Effector memory CD4-positive, alpha-beta T cell (primary cell): ENCODE results near the gene KCTD17.

ENCODE experiments used
- DNase-seq, 3 donors: peaks; one replicate each; pipeline ENCODE4 v3.0.0-alpha.2; 2020
- H3K27ac ChIP-seq: 2 replicates; pipeline ENCODE4 v1.7.0; 2013; ENCODE audit warnings: mild to moderate bottlenecking, low read length, moderate library complexity; ENCODE audit not compliant: insufficient read depth, poor library complexity, severe bottlenecking
- H3K27me3 ChIP-seq: replicated peaks from 2 replicates; pipeline ENCODE4 v1.7.0; 2013; ENCODE audit warnings: mild to moderate bottlenecking, low read length; ENCODE audit not compliant: insufficient read depth, control insufficient read depth, poor library complexity, severe bottlenecking
- H3K36me3 ChIP-seq: 2 replicates; pipeline ENCODE4 v1.7.0; 2013; ENCODE audit warnings: mild to moderate bottlenecking, low read length, moderate library complexity; ENCODE audit not compliant: control insufficient read depth, insufficient read depth
- H3K4me1 ChIP-seq: 2 replicates; pipeline ENCODE4 v1.7.0; 2013; ENCODE audit warnings: low read length, mild to moderate bottlenecking; ENCODE audit not compliant: control insufficient read depth, insufficient read depth, poor library complexity, severe bottlenecking
- H3K4me3 ChIP-seq: 2 replicates; pipeline ENCODE4 v1.7.0; 2013; ENCODE audit warnings: low read length, low read depth, mild to moderate bottlenecking; ENCODE audit not compliant: insufficient read depth, poor library complexity, severe bottlenecking
- H3K9me3 ChIP-seq: 2 replicates; pipeline ENCODE4 v1.7.0; 2013; ENCODE audit warnings: mild to moderate bottlenecking, low read length, moderate library complexity; ENCODE audit not compliant: control insufficient read depth

Gene KCTD17

DNA sequence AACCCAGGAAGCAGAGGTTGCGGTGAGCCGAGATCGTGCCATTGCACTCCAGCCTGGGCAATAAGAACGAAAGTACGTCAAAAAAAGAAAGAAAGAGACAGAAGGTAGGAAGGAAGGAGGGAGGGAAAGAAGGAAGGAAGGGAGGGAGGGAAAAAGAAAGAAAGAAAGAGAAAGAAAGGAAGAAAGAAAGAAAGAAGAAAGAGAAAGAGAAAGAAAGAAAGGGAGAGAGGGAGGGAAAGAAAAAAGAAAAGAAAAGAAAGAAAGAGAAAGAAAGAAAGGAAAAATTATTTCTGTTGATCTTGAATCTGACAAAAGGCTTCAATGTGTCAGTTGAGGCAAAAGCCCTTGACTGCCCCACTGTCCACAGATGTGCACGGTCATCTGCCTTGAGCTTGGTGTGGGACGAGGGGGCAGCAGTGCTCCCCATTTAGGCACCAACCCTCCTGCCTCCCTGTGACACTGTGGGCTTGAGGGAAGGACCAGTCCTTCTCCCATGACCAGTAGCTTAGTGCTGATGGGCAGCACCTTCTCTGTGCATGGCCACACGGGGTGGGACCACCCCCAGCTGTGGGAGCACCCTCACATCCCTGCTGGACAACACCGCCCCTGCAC, 24.4 kb downstream of the KCTD17 start:
- Histone ChIP-seq H3K27ac (no peak overlapping the region), H3K27me3 (peaks cover 1% of the 10 kb centered on the region), H3K4me3 (no peak overlapping the region), H3K9me3 (no peaks in the 10 kb centered on the region), H3K4me1 (peaks cover 33% of the 10 kb centered on the region), H3K36me3 (no peaks in the 10 kb centered on the region)
- DNase-seq: no peak

DNA sequence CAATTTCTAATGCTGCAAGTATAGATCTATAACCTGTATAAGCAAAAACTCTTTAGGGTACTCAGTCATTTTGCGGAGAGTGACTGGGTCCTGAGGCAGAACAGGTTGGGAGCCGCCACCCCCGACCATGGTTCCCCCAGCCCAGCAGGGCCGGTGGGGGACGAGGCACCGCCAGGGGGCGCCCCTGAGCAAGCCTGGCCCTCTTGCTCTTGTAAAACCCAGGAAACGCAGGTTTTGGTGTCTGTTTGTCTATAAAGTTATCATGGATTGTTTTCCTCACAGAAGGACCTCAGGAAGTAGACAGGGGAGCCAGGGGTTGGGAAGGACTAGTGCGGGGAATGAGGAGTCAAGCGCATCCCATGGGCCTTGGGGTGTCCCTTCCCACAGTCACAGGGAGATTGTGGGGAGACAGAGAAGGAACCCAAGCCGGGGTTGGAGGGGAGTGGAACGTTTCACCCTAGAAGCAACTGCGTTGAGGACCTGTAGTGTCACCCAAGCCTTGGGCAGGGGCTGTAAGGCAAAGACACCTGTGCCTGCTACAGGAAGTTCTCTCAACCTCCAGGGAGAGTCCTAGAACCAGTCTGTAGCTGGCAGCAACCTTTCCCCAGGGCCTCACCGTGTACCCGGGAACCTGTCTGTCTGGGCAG, 26.4 kb downstream of the KCTD17 start:
- no peaks in the 10 kb centered on the region for H3K27me3 ChIP-seq
- peak; percentile 64 to 74 (median 68) for DNase-seq

DNA sequence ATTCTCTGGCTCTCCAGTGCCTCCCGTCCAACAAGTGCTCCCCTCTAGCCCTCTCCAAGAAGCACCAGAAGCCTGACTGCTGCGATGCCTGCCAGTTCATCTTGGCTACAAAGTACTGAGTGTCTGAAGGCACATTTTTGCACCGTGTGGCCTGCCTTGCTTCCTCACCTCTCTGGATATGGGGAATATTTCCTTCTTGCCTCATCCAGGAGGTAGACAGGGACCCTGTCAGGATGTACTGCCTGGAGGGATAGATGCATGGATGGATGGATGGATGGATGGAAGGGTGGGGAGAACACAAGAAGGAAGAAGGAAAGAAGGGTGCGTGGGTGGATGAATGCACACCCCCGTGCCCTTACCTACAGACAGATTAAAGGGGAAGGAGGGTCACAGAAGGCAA, 27.6 kb downstream of the KCTD17 start:
- peak overlapping the region; percentile 9 for H3K4me3 ChIP-seq
- peaks cover 37% of the 10 kb centered on the region for H3K4me1 ChIP-seq
- no peaks in the 10 kb centered on the region for H3K27me3 ChIP-seq
- H3K27ac ChIP-seq: peak overlapping the region; percentile 78
- DNase-seq: no peak
- H3K9me3 ChIP-seq: no peaks in the 10 kb centered on the region
- H3K36me3 ChIP-seq: no peaks in the 10 kb centered on the region

More for the DNA sequence above, 26.4 kb downstream of the KCTD17 start:
- Histone ChIP-seq H3K9me3 (no peaks in the 10 kb centered on the region), H3K36me3 (no peaks in the 10 kb centered on the region), H3K4me3 (no peak overlapping the region), H3K4me1 (peaks cover 37% of the 10 kb centered on the region), H3K27ac (peak overlapping the region; percentile 78)

DNA sequence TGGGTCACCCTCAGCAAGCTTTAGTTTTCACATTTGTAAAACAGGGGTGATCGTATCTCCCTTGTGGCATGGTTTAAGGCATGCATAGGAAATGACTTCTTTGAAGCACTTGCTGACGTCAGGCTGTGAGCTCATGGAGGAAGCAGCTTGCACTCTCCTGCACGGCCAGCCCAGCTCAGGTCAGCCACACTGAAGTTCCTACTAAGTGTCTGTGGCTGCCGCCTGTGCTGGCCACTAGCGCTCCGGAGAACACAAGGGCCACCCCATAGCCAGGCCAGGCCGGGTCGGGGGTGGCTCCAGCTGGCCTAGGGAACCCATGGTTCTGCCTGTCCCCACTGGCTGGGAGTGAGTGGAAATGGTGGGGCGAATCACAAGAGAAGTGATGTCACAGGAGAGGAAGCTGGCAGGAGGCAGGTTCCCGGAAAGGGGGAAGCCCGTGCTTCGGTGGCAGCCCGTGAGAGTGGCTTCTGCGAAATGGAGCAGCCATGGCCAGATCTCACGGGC, 28.2 kb downstream of the KCTD17 start:
- peaks cover 37% of the 10 kb centered on the region for H3K4me1 ChIP-seq
- no peaks in the 10 kb centered on the region for H3K27me3 ChIP-seq
- no peaks in the 10 kb centered on the region for H3K36me3 ChIP-seq
- H3K27ac ChIP-seq: peak overlapping the region; percentile 78
- H3K9me3 ChIP-seq: no peaks in the 10 kb centered on the region
- DNase-seq: peak; percentile 71 to 79 (median 77)
- no peak overlapping the region for H3K4me3 ChIP-seq

DNA sequence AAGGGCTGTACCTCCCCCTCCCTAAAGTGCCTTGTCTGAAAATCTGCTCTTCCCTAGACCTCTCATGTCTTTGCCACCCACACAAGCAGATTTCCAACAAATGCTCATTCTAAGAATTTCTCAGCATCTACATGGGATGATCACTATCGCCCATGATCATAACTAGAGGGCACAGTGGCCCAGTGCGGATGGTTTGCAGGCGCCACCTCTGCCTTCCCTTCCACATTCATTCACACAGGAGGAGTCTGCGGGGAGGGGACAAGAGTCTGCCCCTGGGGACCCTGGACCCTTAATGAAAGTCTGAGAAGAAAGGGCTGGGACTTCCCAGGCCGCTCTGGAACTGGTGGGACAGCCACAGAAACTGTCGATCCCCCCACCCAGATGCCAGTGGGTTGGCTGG, 28.9 kb downstream of the KCTD17 start:
- no peaks in the 10 kb centered on the region for H3K27me3 ChIP-seq
- H3K36me3 ChIP-seq: no peaks in the 10 kb centered on the region
- no peak overlapping the region for H3K4me3 ChIP-seq
- H3K4me1 ChIP-seq: peaks cover 37% of the 10 kb centered on the region
- no peaks in the 10 kb centered on the region for H3K9me3 ChIP-seq
- no peak for DNase-seq
- peak overlapping the region; percentile 78 for H3K27ac ChIP-seq

DNA sequence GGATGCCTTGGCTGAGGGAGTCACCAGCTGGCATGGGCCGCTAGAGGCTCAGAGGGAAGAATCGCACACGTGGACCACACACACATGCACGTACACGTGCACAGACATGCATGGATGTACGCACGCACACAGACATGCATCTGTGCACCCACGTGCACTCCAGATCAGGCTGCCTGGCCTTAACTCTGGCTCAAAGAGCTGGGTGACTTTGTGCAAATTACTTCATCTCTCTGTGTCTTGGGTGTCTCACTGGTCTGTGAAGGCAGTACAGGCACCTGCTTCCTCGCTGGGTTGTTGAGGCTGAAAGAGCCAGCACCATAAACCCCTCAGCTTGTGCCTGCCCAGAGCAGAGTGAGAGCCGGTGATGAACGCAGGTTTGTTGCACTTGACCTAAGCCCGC, 29.3 kb downstream of the KCTD17 start:
- Histone ChIP-seq H3K9me3 (no peaks in the 10 kb centered on the region), H3K4me3 (no peak overlapping the region), H3K27me3 (no peaks in the 10 kb centered on the region), H3K36me3 (no peaks in the 10 kb centered on the region), H3K4me1 (peaks cover 37% of the 10 kb centered on the region), H3K27ac (peak overlapping the region; percentile 78)
- no peak for DNase-seq

DNA sequence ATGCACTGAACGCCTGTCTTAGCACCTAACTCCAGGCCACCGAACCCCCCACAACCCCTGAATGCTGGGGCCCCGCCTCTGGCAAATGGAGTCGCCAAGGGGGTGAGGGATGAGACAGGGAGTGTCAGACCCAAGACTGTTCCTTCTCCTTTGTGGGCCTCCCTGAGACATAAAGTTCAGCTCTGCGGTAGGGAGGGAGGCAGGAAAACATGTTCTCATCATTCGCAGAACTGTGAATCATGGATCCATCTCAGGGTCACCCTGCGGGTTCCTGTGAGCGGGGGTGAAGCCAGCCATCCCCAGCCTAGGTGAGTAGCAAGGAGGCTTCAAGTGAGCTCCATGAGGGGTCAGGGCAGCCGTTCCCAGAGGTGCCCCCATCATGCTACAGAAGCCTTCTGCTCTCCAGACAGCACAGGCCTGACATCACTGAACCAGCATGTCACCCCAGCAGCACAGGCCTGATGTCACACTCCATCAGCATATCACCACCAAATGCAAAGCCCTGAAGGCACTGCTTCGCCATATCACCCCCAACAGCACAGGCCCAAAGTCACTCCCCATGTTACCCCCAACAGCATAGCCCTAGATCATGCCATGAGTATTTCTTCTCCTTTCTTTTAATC, 30.8 kb downstream of the KCTD17 start:
- Histone ChIP-seq H3K27me3 (no peaks in the 10 kb centered on the region), H3K4me3 (no peak overlapping the region), H3K4me1 (peaks cover 37% of the 10 kb centered on the region), H3K36me3 (no peaks in the 10 kb centered on the region), H3K9me3 (no peaks in the 10 kb centered on the region), H3K27ac (no peak overlapping the region)
- no peak for DNase-seq

DNA sequence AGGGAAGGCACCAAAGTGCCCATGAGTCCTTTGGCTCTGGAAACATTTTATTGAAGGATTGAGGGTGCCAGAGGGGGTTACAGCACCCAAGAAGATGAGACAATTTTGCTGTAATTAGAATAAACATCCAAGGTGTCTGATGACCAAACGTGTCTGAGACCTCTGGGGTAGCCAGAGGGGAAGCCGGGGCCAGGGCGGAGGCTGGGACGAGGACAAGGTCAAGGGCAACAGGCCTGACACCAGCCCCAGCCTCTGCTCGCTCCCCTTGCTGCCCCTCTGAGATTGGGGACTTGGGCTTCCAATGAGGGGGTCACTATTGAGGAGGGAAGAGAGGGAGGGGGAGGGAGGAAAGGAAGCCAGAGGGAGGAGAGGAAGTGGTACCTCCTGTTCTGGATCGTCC, 32.4 kb downstream of the KCTD17 start:
- no peaks in the 10 kb centered on the region for H3K9me3 ChIP-seq
- H3K36me3 ChIP-seq: no peaks in the 10 kb centered on the region
- H3K27me3 ChIP-seq: no peaks in the 10 kb centered on the region

DNA sequence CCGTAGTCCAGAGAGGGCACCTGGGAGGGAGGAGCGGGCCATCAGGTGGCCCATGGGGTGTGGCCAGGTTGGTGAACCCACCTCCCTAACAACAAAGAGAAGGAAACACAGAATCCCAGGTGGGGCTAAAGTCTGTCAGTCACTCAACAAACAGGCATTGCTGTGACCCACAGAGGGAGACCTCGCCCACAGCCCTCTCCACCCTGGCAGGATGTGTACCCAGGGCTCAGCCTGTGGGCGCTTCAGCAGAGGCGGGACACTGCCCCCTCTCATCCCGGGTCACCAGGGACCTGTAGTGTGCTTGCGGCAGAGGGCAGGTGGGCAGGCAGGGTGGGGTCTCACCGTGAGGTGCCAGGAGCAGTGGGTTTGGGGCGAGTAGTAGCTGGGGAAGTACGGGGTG, 32.8 kb downstream of the KCTD17 start:
- no peak overlapping the region for H3K27ac ChIP-seq
- no peaks in the 10 kb centered on the region for H3K27me3 ChIP-seq
- no peak for DNase-seq
- H3K9me3 ChIP-seq: no peaks in the 10 kb centered on the region
- peaks cover 18% of the 10 kb centered on the region for H3K4me1 ChIP-seq
- no peaks in the 10 kb centered on the region for H3K36me3 ChIP-seq
- H3K4me3 ChIP-seq: no peak overlapping the region

More for the DNA sequence above, 32.4 kb downstream of the KCTD17 start:
- no peak overlapping the region for H3K27ac ChIP-seq
- H3K4me1 ChIP-seq: peaks cover 23% of the 10 kb centered on the region
- H3K4me3 ChIP-seq: no peak overlapping the region
- no peak for DNase-seq

DNA sequence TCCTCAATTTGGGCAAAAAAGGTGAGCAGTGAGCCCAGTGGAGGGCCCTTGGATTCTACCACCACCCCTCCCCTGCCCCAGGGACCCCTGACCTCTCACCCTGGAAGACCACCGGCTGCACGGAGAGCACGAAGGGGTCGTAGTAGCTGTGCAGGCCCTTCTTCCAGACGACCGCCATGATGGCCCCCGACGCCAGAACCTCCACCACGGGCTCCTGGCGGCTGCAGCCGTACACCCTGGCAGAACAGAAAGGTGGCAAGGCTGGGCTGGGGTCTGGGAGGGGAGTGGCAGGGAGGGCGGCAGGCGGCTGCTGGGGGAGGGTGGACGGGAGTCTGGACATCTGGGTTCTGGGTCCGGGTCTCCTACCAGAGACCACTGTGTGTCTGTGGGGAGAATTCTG, 34.6 kb downstream of the KCTD17 start:
- no peaks in the 10 kb centered on the region for H3K9me3 ChIP-seq
- no peak overlapping the region for H3K4me3 ChIP-seq
- no peaks in the 10 kb centered on the region for H3K36me3 ChIP-seq
- peaks cover 3% of the 10 kb centered on the region for H3K4me1 ChIP-seq
- no peak for DNase-seq
- H3K27me3 ChIP-seq: no peaks in the 10 kb centered on the region
- no peak overlapping the region for H3K27ac ChIP-seq
